OCI-LY3 (cell line): Measurements from ENCODE around the gene TFAP2B.

Experiments used
- H2AFZ ChIP-seq: fragments of 200-600, 300-600 bp; shearing (Covaris generic); 2 replicates; pipeline ENCODE4 v1.6.0; 2014; ENCODE audit warnings: antibody characterized with exemption, low read depth, low read length
- H3K27ac ChIP-seq: fragments of 200-600, 300-600 bp; sonication (generic); 2 replicates; pipeline ENCODE4 v1.5.1; 2014; ENCODE audit warnings: mild to moderate bottlenecking, low read length, moderate library complexity, mixed read lengths
- H3K27me3 ChIP-seq: fragments of 200-600, 300-600 bp; sonication (generic); 2 replicates; pipeline ENCODE4 v1.6.1; 2014; ENCODE audit warnings: low read depth, low read length, mixed read lengths
- H3K36me3 ChIP-seq: fragments of 200-600, 300-600 bp; sonication (generic); replicated peaks from 2 replicates; pipeline ENCODE3; 2014; ENCODE audit warnings: low read depth, low read length, mixed read lengths
- H3K4me1 ChIP-seq: fragments of 300-600, 200-600 bp; sonication (generic); 2 replicates; pipeline ENCODE4 v1.6.1; 2014; ENCODE audit warnings: low read length, mixed read lengths
- H3K4me2 ChIP-seq: fragments of 200-600, 300-600 bp; sonication (generic); 2 replicates; pipeline ENCODE4 v1.6.1; 2014; ENCODE audit warnings: low read length, mixed read lengths
- H3K4me3 ChIP-seq: fragments of 300-600, 200-600 bp; sonication (generic); 2 replicates; pipeline ENCODE4 v1.5.1; 2014; ENCODE audit warnings: antibody characterized with exemption, mild to moderate bottlenecking, low read length, moderate library complexity
- H3K79me2 ChIP-seq: fragments of 300-600, 200-600 bp; shearing (Covaris generic); 2 replicates; pipeline ENCODE4 v1.6.1; 2014; ENCODE audit warnings: mild to moderate bottlenecking, low read length, mixed read lengths
- H3K9ac ChIP-seq: fragments of 300-600, 200-600 bp; shearing (Covaris generic); 2 replicates; pipeline ENCODE4 v1.6.0; 2014; ENCODE audit warnings: mild to moderate bottlenecking, low read length, moderate library complexity
- H3K9me3 ChIP-seq: fragments of 200-600, 300-600 bp; shearing (Covaris generic); 2 replicates; pipeline ENCODE4 v1.6.1; 2014; ENCODE audit warnings: low read length, mixed read lengths; ENCODE audit not compliant: insufficient read depth
- H4K20me1 ChIP-seq: fragments of 200-600, 300-600 bp; sonication (generic); 2 replicates; pipeline ENCODE4 v1.6.1; 2016; ENCODE audit warnings: low read length, mixed read lengths; ENCODE audit not compliant: insufficient read depth
- EZH2phosphoT487 ChIP-seq: fragments of 200-600 bp; shearing (Covaris generic); IDR thresholded peaks from 2 replicates; pipeline ENCODE4 v1.6.1; 2018; ENCODE audit warnings: antibody characterized with exemption, mixed run types, low read depth
- TF ChIP-seq, protein P1 (sequence below): fragments of 200-600, 300-600 bp; sonication (generic); IDR thresholded peaks from 2 replicates; pipeline ENCODE4 v1.5.1; 2014; ENCODE audit warnings: antibody characterized with exemption, low read length, low read depth

Gene TFAP2B

DNA sequence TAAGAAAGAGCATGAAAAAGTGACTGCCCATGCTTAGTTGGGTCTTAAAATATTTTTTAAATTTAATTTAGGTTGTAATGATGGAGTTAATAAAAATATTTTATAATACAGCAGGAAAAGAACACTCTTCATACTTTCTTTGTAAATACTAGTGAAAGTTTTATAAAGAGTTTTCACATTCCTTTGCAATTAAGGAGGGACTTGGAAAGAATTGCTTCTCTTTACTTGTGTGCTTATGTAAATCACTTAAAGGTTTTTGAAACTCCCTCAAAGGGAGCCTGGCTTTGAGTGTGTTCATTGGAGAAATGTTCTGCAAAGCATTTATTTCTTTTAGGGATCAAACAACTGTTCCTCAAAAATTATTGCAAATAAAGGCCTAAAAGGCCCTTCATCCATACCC lies 11.6 kb upstream of the TFAP2B start:
- no peak overlapping the region for H3K4me3 ChIP-seq
- H3K4me1 ChIP-seq: no peaks in the 10 kb centered on the region
- H3K79me2 ChIP-seq: no peaks in the 10 kb centered on the region
- no peaks in the 10 kb centered on the region for H3K27me3 ChIP-seq
- no peak overlapping the region for H2AFZ ChIP-seq
- H3K36me3 ChIP-seq: no peaks in the 10 kb centered on the region
- TF ChIP-seq, protein P1, sequence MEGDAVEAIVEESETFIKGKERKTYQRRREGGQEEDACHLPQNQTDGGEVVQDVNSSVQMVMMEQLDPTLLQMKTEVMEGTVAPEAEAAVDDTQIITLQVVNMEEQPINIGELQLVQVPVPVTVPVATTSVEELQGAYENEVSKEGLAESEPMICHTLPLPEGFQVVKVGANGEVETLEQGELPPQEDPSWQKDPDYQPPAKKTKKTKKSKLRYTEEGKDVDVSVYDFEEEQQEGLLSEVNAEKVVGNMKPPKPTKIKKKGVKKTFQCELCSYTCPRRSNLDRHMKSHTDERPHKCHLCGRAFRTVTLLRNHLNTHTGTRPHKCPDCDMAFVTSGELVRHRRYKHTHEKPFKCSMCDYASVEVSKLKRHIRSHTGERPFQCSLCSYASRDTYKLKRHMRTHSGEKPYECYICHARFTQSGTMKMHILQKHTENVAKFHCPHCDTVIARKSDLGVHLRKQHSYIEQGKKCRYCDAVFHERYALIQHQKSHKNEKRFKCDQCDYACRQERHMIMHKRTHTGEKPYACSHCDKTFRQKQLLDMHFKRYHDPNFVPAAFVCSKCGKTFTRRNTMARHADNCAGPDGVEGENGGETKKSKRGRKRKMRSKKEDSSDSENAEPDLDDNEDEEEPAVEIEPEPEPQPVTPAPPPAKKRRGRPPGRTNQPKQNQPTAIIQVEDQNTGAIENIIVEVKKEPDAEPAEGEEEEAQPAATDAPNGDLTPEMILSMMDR: no peak
- TF ChIP-seq EZH2phosphoT487: no peak
- no peak overlapping the region for H3K27ac ChIP-seq
- no peak overlapping the region for H3K4me2 ChIP-seq
- H3K9me3 ChIP-seq: no peaks in the 10 kb centered on the region
- no peaks in the 10 kb centered on the region for H4K20me1 ChIP-seq
- H3K9ac ChIP-seq: no peak overlapping the region

DNA sequence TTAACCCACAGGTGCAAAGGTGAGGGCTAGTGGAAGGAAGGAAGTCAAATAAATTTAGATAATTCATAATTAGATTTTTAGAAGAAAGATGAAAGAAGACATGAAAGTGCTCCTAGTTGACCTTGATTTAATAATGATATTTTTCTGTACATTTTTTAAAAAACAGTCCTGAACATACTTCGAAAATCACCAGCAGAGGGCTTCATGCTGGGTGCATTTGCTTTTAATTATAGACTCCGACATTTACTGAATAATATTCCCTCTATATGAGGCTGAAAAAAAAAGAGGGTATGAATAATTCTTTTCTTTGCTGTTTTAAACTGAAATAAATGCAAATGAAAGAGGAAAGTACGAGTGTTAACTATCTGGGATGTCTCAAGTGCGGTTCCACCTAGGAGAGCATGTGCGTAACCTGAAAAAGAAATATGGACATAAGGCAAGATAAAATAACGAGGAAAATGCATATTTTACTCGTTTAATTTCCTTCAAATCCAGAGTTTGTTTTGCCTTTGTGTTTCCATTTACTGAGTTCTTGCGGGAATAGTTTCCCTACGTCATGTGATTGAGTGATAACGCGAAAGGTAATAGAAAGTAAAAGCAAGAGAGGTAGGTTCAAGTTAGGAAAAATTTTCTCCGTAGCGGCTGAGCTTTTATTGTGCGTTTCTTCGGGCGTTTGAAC lies 3.1 kb upstream of the TFAP2B start:
- no peak overlapping the region for H3K27ac ChIP-seq
- H3K36me3 ChIP-seq: no peaks in the 10 kb centered on the region
- H4K20me1 ChIP-seq: no peaks in the 10 kb centered on the region
- H3K27me3 ChIP-seq: peaks cover 29% of the 10 kb centered on the region
- H3K9me3 ChIP-seq: no peaks in the 10 kb centered on the region
- peak overlapping the region; percentile 88 for H2AFZ ChIP-seq
- H3K4me2 ChIP-seq: peak overlapping the region; percentile 75
- no peaks in the 10 kb centered on the region for H3K79me2 ChIP-seq
- peak overlapping the region; percentile 78 for H3K4me3 ChIP-seq
- H3K4me1 ChIP-seq: no peaks in the 10 kb centered on the region
- TF ChIP-seq EZH2phosphoT487: no peak
- TF ChIP-seq, protein P1: peak; percentile 71
- H3K9ac ChIP-seq: peak overlapping the region; percentile 46

DNA sequence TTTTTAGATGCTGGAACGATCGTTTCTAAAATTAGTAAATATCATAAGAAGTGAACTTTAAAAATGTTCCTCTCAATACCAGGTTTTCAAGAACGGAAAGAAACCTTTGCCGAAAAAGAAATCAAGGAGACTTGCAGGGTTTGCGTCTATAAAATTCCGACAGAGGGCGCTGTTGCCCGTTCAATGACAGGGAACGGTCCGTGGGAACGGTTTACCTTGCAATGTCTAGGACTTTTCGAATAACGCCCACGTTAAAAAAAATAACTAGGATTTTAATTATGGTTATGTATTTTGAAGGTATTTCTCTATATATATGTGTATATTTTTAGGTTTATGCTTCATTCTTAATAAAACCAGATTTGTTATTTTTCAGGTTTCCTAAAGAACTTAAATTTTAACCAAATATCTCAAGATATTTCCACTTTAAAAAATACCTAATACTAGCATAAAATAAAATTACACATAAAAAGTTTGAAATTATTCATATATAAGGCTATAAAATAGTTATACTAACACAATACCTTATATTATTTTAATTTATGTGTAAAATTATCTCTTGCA lies 2.5 kb upstream of the TFAP2B start:
- TF ChIP-seq, protein P1: peak; percentile 95
- no peak for TF ChIP-seq EZH2phosphoT487
- H3K9ac ChIP-seq: peak overlapping the region; percentile 46
- no peaks in the 10 kb centered on the region for H3K79me2 ChIP-seq
- peak overlapping the region; percentile 78 for H3K4me3 ChIP-seq
- no peak overlapping the region for H3K27ac ChIP-seq
- peak overlapping the region; percentile 88 for H2AFZ ChIP-seq
- H3K27me3 ChIP-seq: peaks cover 29% of the 10 kb centered on the region
- peak overlapping the region; percentile 75 for H3K4me2 ChIP-seq
- no peaks in the 10 kb centered on the region for H4K20me1 ChIP-seq
- no peaks in the 10 kb centered on the region for H3K9me3 ChIP-seq
- no peaks in the 10 kb centered on the region for H3K36me3 ChIP-seq
- no peaks in the 10 kb centered on the region for H3K4me1 ChIP-seq

GRCh38 chr6:50816947-50817645 lies 1.6 kb upstream of the TFAP2B start:
- Histone ChIP-seq H3K27me3 (peaks cover 29% of the 10 kb centered on the region), H3K9me3 (no peaks in the 10 kb centered on the region), H3K27ac (no peak overlapping the region), H3K79me2 (no peaks in the 10 kb centered on the region), H4K20me1 (no peaks in the 10 kb centered on the region), H3K4me1 (no peaks in the 10 kb centered on the region), H3K4me3 (no peak overlapping the region), H3K4me2 (no peak overlapping the region), H2AFZ (no peak overlapping the region), H3K36me3 (no peaks in the 10 kb centered on the region), H3K9ac (no peak overlapping the region)
- no peak for TF ChIP-seq EZH2phosphoT487
- TF ChIP-seq, protein P1: no peak
